ENCODE data around the gene PPFIA4.

PPFIA4 gene

GRCh38 chr1:203031467-203031866, 5.2 kb downstream of the PPFIA4 start:
- no peak for TF ChIP-seq CTCF (IDR thresholded peaks at IDR 0.05; ENCODE audit: low read depth, low read length)
- no peak overlapping the region for H3K4me3 ChIP-seq (replicated peaks in 1 of 2; ENCODE audit: low read depth in 2 of 2, low read length in 2 of 2)
- no peak for DNase-seq (ENCODE audit: low read depth in 2 of 2)

- no peak for DNase-seq (ENCODE audit: low read depth in 2 of 2)
- TF ChIP-seq CTCF (IDR thresholded peaks at IDR 0.05; ENCODE audit: low read depth, low read length) = no peak
- H3K4me3 ChIP-seq (replicated peaks in 1 of 2; ENCODE audit: low read depth in 2 of 2, low read length in 2 of 2) = no peak overlapping the region
Measured at GRCh38 chr1:203033287-203033686, 7.0 kb downstream of the PPFIA4 start.

GRCh38 chr1:203033917-203034316, 7.6 kb downstream of the PPFIA4 start:
- DNase-seq (ENCODE audit: low read depth in 2 of 2) = no peak

DNA sequence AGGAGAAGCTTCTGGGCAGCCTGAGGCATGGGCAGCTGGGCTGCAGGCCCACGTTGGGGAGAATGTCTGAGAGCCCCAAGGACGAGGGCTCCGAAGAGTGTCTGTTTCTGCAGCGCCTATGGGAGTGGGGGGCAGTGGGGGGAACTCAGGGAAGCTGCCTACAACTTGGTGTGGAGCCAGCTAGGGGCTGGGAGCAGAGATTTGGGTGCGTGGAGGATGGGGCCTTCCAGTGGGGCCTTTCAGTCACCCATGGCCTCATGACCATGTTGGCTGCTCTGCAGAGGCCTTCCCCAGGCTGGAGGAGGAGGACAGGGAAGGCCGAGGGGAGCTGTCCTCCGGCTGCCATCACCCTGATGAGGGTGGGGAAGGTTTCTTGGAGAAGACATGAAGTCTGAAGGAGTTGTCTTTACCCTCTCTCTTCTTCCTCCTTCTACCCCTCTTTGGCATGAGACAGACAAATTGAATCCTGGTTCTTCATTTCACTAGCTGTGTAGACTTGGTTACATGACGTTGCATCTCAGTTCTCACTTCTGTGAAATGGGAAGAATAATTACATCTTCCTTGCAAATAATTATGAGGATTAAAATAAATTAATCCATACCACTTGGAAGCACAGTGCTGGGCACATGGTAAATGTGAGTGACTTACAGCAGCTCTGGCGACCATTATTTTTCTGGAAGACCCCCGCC, 8.3 kb downstream of the PPFIA4 start:
- no peak for DNase-seq (ENCODE audit: low read depth in 2 of 2)
- no peak for TF ChIP-seq CTCF (IDR thresholded peaks at IDR 0.05; ENCODE audit: low read depth, low read length)
- H3K4me3 ChIP-seq (replicated peaks in 1 of 2; ENCODE audit: low read depth in 2 of 2, low read length in 2 of 2) = no peak overlapping the region

More at GRCh38 chr1:203033917-203034316, 7.6 kb downstream of the PPFIA4 start:
- no peak overlapping the region for H3K4me3 ChIP-seq (replicated peaks in 1 of 2; ENCODE audit: low read depth in 2 of 2, low read length in 2 of 2)
- TF ChIP-seq CTCF (IDR thresholded peaks at IDR 0.05; ENCODE audit: low read depth, low read length) = no peak

DNA sequence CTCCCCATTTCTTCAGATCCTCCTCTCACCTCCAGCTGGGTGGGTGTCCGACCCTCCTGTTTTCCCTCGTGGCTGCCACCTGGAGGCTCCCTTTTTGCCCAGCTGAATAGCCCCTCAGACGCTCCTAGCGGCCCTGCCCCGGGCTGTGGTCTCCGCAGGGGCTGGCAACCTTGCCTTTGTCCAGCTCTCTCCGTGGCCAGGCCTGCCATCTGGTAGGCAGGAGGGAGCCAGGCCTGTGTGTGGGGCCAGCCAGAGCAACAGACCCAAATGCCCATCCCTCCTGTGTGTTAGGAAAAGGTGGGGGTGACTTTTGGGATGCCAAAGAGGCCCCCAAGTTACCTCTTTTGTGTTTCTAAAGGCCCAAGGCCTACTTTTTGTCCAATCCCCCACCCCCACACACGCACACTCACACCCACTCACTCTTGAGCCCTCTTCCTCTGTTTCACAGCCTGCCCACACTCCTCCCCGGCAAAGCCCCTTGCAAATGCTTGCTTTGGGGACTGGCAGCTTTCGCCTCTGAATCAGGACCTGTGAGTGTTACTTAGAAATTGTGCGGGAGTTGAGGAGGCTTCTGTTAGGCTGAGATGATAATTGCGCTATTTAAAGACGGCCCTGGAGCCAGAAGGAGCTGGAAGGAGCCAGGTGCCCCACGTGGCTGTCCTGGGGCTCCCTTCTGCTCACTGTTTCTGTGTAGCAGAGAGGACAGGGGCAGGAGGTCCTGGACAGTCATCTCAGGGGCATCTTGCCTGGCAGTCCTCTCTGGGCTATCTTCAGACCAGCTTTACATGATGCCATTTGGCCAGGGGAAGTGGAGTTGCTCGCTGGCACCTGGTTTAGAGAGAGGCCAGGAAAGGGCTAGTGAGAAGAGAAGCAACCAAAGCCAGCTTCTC, 9.1 kb downstream of the PPFIA4 start:
- H3K4me3 ChIP-seq (replicated peaks in 1 of 2; ENCODE audit: low read depth in 2 of 2, low read length in 2 of 2) = no peak overlapping the region
- no peak for TF ChIP-seq CTCF (IDR thresholded peaks at IDR 0.05; ENCODE audit: low read depth, low read length)
- no peak for DNase-seq (ENCODE audit: low read depth in 2 of 2)

GRCh38 chr1:203036135-203036534, 9.8 kb downstream of the PPFIA4 start:
- peak in 1 of 2 donors; percentile 43 for DNase-seq (ENCODE audit: low read depth in 2 of 2)
- TF ChIP-seq CTCF (IDR thresholded peaks at IDR 0.05; ENCODE audit: low read depth, low read length) = no peak
- H3K4me3 ChIP-seq (replicated peaks in 1 of 2; ENCODE audit: low read depth in 2 of 2, low read length in 2 of 2) = no peak overlapping the region

Measured in cardiac fibroblast (primary cell).